ENCODE data around the gene RAB28.
A peak's percentile ranks its signal among the peaks of the same experiment; 100 is the strongest.
"Not testable (repeated sequence)": the region's sequence is repeated elsewhere in the genome, so short reads cannot be mapped to it uniquely, and the experiment has no call there.

Gene RAB28

GRCh38 chr4:13445841-13446790, 38.0 kb downstream of the RAB28 start:
- DNase-seq, result no peak

- DNase-seq, result no peak
Measured at GRCh38 chr4:13441506-13441905, 42.6 kb downstream of the RAB28 start.

- DNase-seq, result no peak
Measured at GRCh38 chr4:13436962-13437361, 47.2 kb downstream of the RAB28 start.

GRCh38 chr4:13432453-13432852, 51.7 kb downstream of the RAB28 start:
- no peak for DNase-seq

GRCh38 chr4:13430834-13431568, 53.1 kb downstream of the RAB28 start:
- no peak for DNase-seq

- no peak for DNase-seq
Measured at GRCh38 chr4:13427599-13428325, 56.4 kb downstream of the RAB28 start.

- no peak for DNase-seq
Measured at GRCh38 chr4:13415068-13415785, 68.9 kb downstream of the RAB28 start.

- DNase-seq, result no peak
Measured at GRCh38 chr4:13413729-13414437, 70.3 kb downstream of the RAB28 start.

- DNase-seq, result no peak
Measured at GRCh38 chr4:13411942-13412341, 72.2 kb downstream of the RAB28 start.

- no peak for DNase-seq
Measured at GRCh38 chr4:13409324-13409723, 74.8 kb downstream of the RAB28 start.

GRCh38 chr4:13406156-13406555, 78.0 kb downstream of the RAB28 start:
- DNase-seq, result not testable (repeated sequence)

- no peak for DNase-seq
Measured at GRCh38 chr4:13403833-13404232, 80.3 kb downstream of the RAB28 start.

GRCh38 chr4:13403326-13403725, 80.8 kb downstream of the RAB28 start:
- DNase-seq, result no peak

GRCh38 chr4:13399257-13399656, 84.9 kb downstream of the RAB28 start:
- DNase-seq, result peak; percentile 8

- DNase-seq, result no peak
Measured at GRCh38 chr4:13396161-13396560, 88.0 kb downstream of the RAB28 start.

- DNase-seq, result not testable (repeated sequence)
Measured at GRCh38 chr4:13389901-13390300, 94.2 kb downstream of the RAB28 start.

GRCh38 chr4:13386405-13387107, 97.6 kb downstream of the RAB28 start:
- DNase-seq, result peak; percentile 3

- no peak for DNase-seq
Measured at GRCh38 chr4:13384055-13384454, 100.1 kb downstream of the RAB28 start.

- DNase-seq, result no peak
Measured at GRCh38 chr4:13378973-13379759, 105.0 kb downstream of the RAB28 start.

GRCh38 chr4:13371048-13371447, 113.1 kb downstream of the RAB28 start:
- no peak for DNase-seq

Data from EL (cell line).